Natural killer cell (primary cell): ENCODE data around the gene NDEL1. TPM values are rescaled to one million over a fixed set of nuclear protein-coding genes. Genes with fewer than 3 reads are reported as not detected.

Experiments used
- ATAC-seq, 3 donors: fragments of 150-1000 bp in 2 of 3; fragments of 200-7000 bp in 1 of 3; cut with Tn5 transposase; 1 replicate in 1 of 3; 2 replicates in 2 of 3; pipeline ENCODE4 v1.10.0; 2021; ENCODE audit warnings: mild to moderate bottlenecking in 2 of 3, moderate library complexity in 2 of 3
- DNase-seq, 2 donors: peaks; one replicate each; pipeline versions ENCODE4 v3.0.0 to v3.0.0-alpha.2; 2013 to 2021; ENCODE audit warnings: mixed read lengths in 1 of 2
- H3K27ac ChIP-seq: one replicate; pipeline ENCODE4 v1.5.1; 2013; ENCODE audit warnings: mild to moderate bottlenecking, low read length
- H3K27me3 ChIP-seq: one replicate; pipeline ENCODE4 v1.6.1; 2013; ENCODE audit warnings: low read length; ENCODE audit not compliant: control insufficient read depth, insufficient read depth
- H3K36me3 ChIP-seq: one replicate; pipeline ENCODE4 v1.6.1; 2013; ENCODE audit warnings: low read length; ENCODE audit not compliant: control insufficient read depth, insufficient read depth
- H3K4me1 ChIP-seq: one replicate; pipeline ENCODE4 v1.6.1; 2013; ENCODE audit warnings: low read length; ENCODE audit not compliant: control insufficient read depth, insufficient read depth
- H3K4me3 ChIP-seq: one replicate; pipeline ENCODE4 v1.5.1; 2013; ENCODE audit warnings: low read length
- H3K9me3 ChIP-seq: one replicate; pipeline ENCODE4 v1.6.1; 2013; ENCODE audit warnings: low read length; ENCODE audit not compliant: control insufficient read depth, insufficient read depth
- H3K27ac Mint-ChIP-seq, 2 donors: one replicate each; pipeline ENCODE4 v1.8.0; 2022; ENCODE audit warnings: mild to moderate bottlenecking in 2 of 2, mixed read lengths in 2 of 2, moderate library complexity in 1 of 2
- H3K27me3 Mint-ChIP-seq, 2 donors: one replicate each; pipeline ENCODE4 v1.8.0; 2022; ENCODE audit warnings: low read depth in 2 of 2, mixed read lengths in 2 of 2
- H3K36me3 Mint-ChIP-seq: one replicate; pipeline ENCODE4 v1.8.0; 2022; ENCODE audit warnings: mixed read lengths
- H3K4me1 Mint-ChIP-seq, 2 donors: one replicate each; pipeline ENCODE4 v1.8.0; 2022; ENCODE audit warnings: mixed read lengths in 2 of 2
- H3K4me3 Mint-ChIP-seq: one replicate; pipeline ENCODE4 v1.8.0; 2022; ENCODE audit warnings: mild to moderate bottlenecking, moderate library complexity, mixed read lengths
- H3K9me3 Mint-ChIP-seq, 2 donors: one replicate each; pipeline ENCODE4 v1.8.0; 2022; ENCODE audit warnings: mixed read lengths in 2 of 2
- WGBS: methylation state at CpG from one replicate; pipeline ENCODE4 v1.1.7; 2013; ENCODE audit warnings: missing lambda C conversion rate; ENCODE audit not compliant: insufficient coverage; 5-methylcytosine and 5-hydroxymethylcytosine counted together
- intact Hi-C: fragments of 100-400 bp; cut with micrococcal nuclease; formaldehyde crosslinking; loops from one replicate; pipeline ENCODE4 v1.14.2; 2022
- total RNA-seq, 4 donors: library from RNA; stranded (reverse); fragments of 120-200 nt in 1 of 4; gene quantifications; one replicate each; pipeline versions ENCODE4 v1.2.3 to v1.2.4, GENCODE V29; 2013 to 2022
- TF ChIP-seq, protein P1 (sequence below): fragments of 200-600 bp; IDR thresholded peaks from one replicate; pipeline ENCODE4 v1.8.0; 2022; ENCODE audit warnings: antibody characterized with exemption

NDEL1 gene
- total RNA-seq, 3 donors from 2014 or later (not counting 1 experiment from before 2014, with no cell fraction given): 174 to 219 (median 193) TPM

DNA sequence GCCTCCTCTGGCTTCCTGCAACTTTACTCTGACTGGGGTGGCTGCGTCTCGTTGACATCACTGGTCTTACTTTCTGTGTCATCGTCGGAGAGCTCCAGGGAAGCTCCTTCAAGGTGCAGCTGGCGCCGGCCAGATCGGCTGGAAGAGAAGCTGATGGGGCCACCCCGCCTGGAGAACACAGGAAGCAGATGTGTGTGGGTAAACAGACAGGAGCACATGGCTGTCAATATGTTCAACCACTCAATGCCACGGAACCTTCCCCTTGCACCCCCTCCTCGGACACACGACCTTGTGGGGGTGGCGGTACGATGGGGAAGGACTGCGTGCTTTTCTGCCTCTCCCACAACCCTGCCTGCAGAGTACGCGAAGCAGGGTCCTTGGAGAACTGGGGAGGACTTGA lies 40.1 kb downstream of the NDEL1 start:
- intact Hi-C loops: no loop called here
- no peak overlapping the region for H3K4me3 Mint-ChIP-seq

DNA sequence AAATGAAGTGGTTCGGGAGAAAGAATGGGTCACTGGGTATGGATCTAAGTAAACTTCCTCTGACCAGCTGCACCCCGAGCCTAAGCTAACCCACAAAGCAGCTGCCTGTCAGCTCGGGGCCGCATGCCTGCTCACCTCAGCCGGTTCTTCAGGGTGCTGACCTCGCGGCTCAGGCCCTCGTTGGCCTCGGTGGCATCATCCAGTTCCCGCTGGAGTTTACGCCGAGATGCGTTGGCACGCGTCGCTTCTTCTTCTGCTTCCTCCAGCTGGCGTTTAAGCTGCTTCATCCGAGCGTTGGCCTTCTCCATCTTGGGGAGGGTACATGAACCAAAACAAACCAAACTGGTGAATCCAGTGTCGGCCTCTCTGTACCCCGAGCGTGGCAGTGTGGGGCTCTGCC lies 41.1 kb downstream of the NDEL1 start:
- TF ChIP-seq, protein P1, sequence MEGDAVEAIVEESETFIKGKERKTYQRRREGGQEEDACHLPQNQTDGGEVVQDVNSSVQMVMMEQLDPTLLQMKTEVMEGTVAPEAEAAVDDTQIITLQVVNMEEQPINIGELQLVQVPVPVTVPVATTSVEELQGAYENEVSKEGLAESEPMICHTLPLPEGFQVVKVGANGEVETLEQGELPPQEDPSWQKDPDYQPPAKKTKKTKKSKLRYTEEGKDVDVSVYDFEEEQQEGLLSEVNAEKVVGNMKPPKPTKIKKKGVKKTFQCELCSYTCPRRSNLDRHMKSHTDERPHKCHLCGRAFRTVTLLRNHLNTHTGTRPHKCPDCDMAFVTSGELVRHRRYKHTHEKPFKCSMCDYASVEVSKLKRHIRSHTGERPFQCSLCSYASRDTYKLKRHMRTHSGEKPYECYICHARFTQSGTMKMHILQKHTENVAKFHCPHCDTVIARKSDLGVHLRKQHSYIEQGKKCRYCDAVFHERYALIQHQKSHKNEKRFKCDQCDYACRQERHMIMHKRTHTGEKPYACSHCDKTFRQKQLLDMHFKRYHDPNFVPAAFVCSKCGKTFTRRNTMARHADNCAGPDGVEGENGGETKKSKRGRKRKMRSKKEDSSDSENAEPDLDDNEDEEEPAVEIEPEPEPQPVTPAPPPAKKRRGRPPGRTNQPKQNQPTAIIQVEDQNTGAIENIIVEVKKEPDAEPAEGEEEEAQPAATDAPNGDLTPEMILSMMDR: no peak
- H3K4me3 ChIP-seq: no peak overlapping the region
- no peaks in the 10 kb centered on the region for H3K27me3 ChIP-seq
- intact Hi-C loops: no loop called here
- ATAC-seq: no peak
- no peaks in the 10 kb centered on the region for H3K9me3 Mint-ChIP-seq
- H3K36me3 ChIP-seq: peaks cover 41% of the 10 kb centered on the region
- no peak for DNase-seq
- H3K27me3 Mint-ChIP-seq: no peaks in the 10 kb centered on the region
- H3K27ac ChIP-seq: no peak overlapping the region
- peaks cover 0 to 4% of the 10 kb centered on the region in 2 donors for H3K4me1 Mint-ChIP-seq
- no peak overlapping the region for H3K27ac Mint-ChIP-seq
- no peaks in the 10 kb centered on the region for H3K36me3 Mint-ChIP-seq
- no peaks in the 10 kb centered on the region for H3K4me1 ChIP-seq
- no peaks in the 10 kb centered on the region for H3K9me3 ChIP-seq
- 95% methylated on average over 22 of the region's 22 CpGs for WGBS
- H3K4me3 Mint-ChIP-seq: no peak overlapping the region

More for the DNA sequence above, 40.1 kb downstream of the NDEL1 start:
- Mint-ChIP-seq H3K36me3 (no peaks in the 10 kb centered on the region), H3K4me1 (peaks cover 3 to 4% of the 10 kb centered on the region in 2 donors), H3K27ac (peak overlapping the region in 1 of 2 donors; percentile 53), H3K27me3 (no peaks in the 10 kb centered on the region), H3K9me3 (no peaks in the 10 kb centered on the region)
- Histone ChIP-seq H3K9me3 (no peaks in the 10 kb centered on the region), H3K36me3 (peaks cover 44% of the 10 kb centered on the region), H3K4me1 (no peaks in the 10 kb centered on the region), H3K27me3 (no peaks in the 10 kb centered on the region), H3K4me3 (no peak overlapping the region), H3K27ac (no peak overlapping the region)
- ATAC-seq (no peak), DNase-seq (no peak)
- TF ChIP-seq, protein P1: no peak
- 79% methylated on average over 16 of the region's 16 CpGs for WGBS

- Mint-ChIP-seq H3K4me3 (no peak overlapping the region), H3K9me3 (no peaks in the 10 kb centered on the region), H3K27ac (no peak overlapping the region), H3K27me3 (no peaks in the 10 kb centered on the region), H3K36me3 (no peaks in the 10 kb centered on the region), H3K4me1 (peaks cover 0 to 4% of the 10 kb centered on the region in 2 donors)
- H3K27ac ChIP-seq: no peak overlapping the region
- H3K27me3 ChIP-seq: no peaks in the 10 kb centered on the region
- 94% methylated on average over 8 of the region's 8 CpGs for WGBS
- DNase-seq (no peak), ATAC-seq (no peak)
- H3K9me3 ChIP-seq: no peaks in the 10 kb centered on the region
- H3K36me3 ChIP-seq: peaks cover 41% of the 10 kb centered on the region
- no peaks in the 10 kb centered on the region for H3K4me1 ChIP-seq
- intact Hi-C loops: no loop called here
- TF ChIP-seq, protein P1: no peak
- H3K4me3 ChIP-seq: no peak overlapping the region
These were observed 41.5 kb downstream of the NDEL1 start for GRCh38 chr17:8477171-8477570.

GRCh38 chr17:8477715-8478441 lies 42.2 kb downstream of the NDEL1 start:
- H3K27ac Mint-ChIP-seq: no peak overlapping the region
- Histone ChIP-seq H3K36me3 (peaks cover 36% of the 10 kb centered on the region), H3K27ac (no peak overlapping the region), H3K9me3 (no peaks in the 10 kb centered on the region), H3K27me3 (no peaks in the 10 kb centered on the region), H3K4me1 (no peaks in the 10 kb centered on the region), H3K4me3 (no peak overlapping the region)
- WGBS: 97% methylated on average over 22 of the region's 22 CpGs
- ATAC-seq (peak in 1 of 3 donors; percentile 19), DNase-seq (no peak)
- H3K4me1 Mint-ChIP-seq: peaks cover 0 to 4% of the 10 kb centered on the region in 2 donors
- no peak overlapping the region for H3K4me3 Mint-ChIP-seq
- TF ChIP-seq, protein P1: no peak
- peaks cover 5% of the 10 kb centered on the region for H3K36me3 Mint-ChIP-seq
- H3K9me3 Mint-ChIP-seq: no peaks in the 10 kb centered on the region
- intact Hi-C loops: no loop called here
- no peaks in the 10 kb centered on the region for H3K27me3 Mint-ChIP-seq
